IMR-90 (cell line): ENCODE data around the gene BMP7. TPM values are rescaled to one million over a fixed set of nuclear protein-coding genes. Genes with fewer than 3 reads are reported as not detected.

Source experiments
- ATAC-seq: fragments of 200-7000 bp; cut with Tn5 transposase; 2 replicates; pipeline ENCODE4 v1.9.1; 2020; ENCODE audit warnings: low read depth, mild to moderate bottlenecking, moderate library complexity
- BruUV-seq: library from RNA; stranded (reverse); fragments of 400-500 nt; replicated peaks from 2 replicates; lab custom pipeline; 2021; lab: Mats Ljungman, UMichigan
- CTCF ChIA-PET: fragments of 300-600 bp; formaldehyde crosslinking; extraction: SDS; loops from one replicate; lab custom pipeline; 2021; ENCODE audit warnings: antibody characterized with exemption; lab: Yijun Ruan, JAX
- POLR2A ChIA-PET: fragments of 300-600 bp; sonication (Branson Sonifier 250); formaldehyde crosslinking; loops from one replicate; lab custom pipeline; 2022; ENCODE audit warnings: antibody characterized with exemption; ENCODE audit not compliant: unreplicated experiment; lab: Charles Lee
- DNase-seq: peaks from one replicate; pipeline ENCODE4 v3.0.0; 2013
- H2AFZ ChIP-seq: replicated peaks from 2 replicates; pipeline ENCODE3; 2013; ENCODE audit warnings: low read length, mild to moderate bottlenecking; ENCODE audit not compliant: poor library complexity
- H2AK5ac ChIP-seq: 2 replicates; pipeline ENCODE4 v1.6.1; 2013; ENCODE audit warnings: low read depth, low read length, inconsistent platforms
- H2AK9ac ChIP-seq: replicated peaks from 2 replicates; pipeline ENCODE3; 2013; ENCODE audit warnings: mild to moderate bottlenecking, low read depth, low read length, moderate library complexity; ENCODE audit not compliant: poor library complexity
- H2BK120ac ChIP-seq: 2 replicates; pipeline ENCODE4 v1.6.1; 2013; ENCODE audit warnings: low read depth, low read length, inconsistent platforms
- H2BK15ac ChIP-seq: 3 replicates; pipeline ENCODE4 v1.6.1; 2013; ENCODE audit warnings: low read depth, low read length, inconsistent platforms
- H2BK20ac ChIP-seq: 2 replicates; pipeline ENCODE4 v1.6.1; 2013; ENCODE audit warnings: low read depth, mild to moderate bottlenecking, inconsistent platforms, low read length, moderate library complexity
- H2BK5ac ChIP-seq: 2 replicates; pipeline ENCODE4 v1.6.1; 2013; ENCODE audit warnings: mild to moderate bottlenecking, low read depth, low read length, inconsistent platforms; ENCODE audit not compliant: poor library complexity, severe bottlenecking
- H3K14ac ChIP-seq: replicated peaks from 2 replicates; pipeline ENCODE4 v1.6.1; 2013; ENCODE audit warnings: low read depth, low read length, inconsistent platforms
- H3K18ac ChIP-seq: 2 replicates; pipeline ENCODE4 v1.6.1; 2013; ENCODE audit warnings: low read depth, low read length, control low read depth
- H3K23ac ChIP-seq: 2 replicates; pipeline ENCODE4 v1.6.1; 2013; ENCODE audit warnings: low read depth, low read length, inconsistent platforms
- H3K27ac ChIP-seq: 2 replicates; pipeline ENCODE4 v1.5.1; 2013; ENCODE audit warnings: mild to moderate bottlenecking, control low read depth, low read length; ENCODE audit not compliant: insufficient read depth
- H3K27me3 ChIP-seq: 2 replicates; pipeline ENCODE4 v1.6.1; 2013; ENCODE audit warnings: low read length; ENCODE audit not compliant: control insufficient read depth, insufficient read depth
- H3K36me3 ChIP-seq: 2 replicates; pipeline ENCODE4 v1.6.1; 2013; ENCODE audit warnings: low read length, mixed read lengths; ENCODE audit not compliant: control insufficient read depth, insufficient read depth
- H3K4ac ChIP-seq: 2 replicates; pipeline ENCODE4 v1.6.1; 2013; ENCODE audit warnings: low read depth, low read length, inconsistent platforms
- H3K4me1 ChIP-seq: 2 replicates; pipeline ENCODE4 v1.6.1; 2013; ENCODE audit warnings: low read length, mixed read lengths; ENCODE audit not compliant: control insufficient read depth, insufficient read depth
- H3K4me2 ChIP-seq: 2 replicates; pipeline ENCODE4 v1.6.1; 2013; ENCODE audit warnings: low read depth, mild to moderate bottlenecking, control low read depth, low read length, moderate library complexity
- H3K4me3 ChIP-seq: 2 replicates; pipeline ENCODE4 v1.5.1; 2013; ENCODE audit warnings: low read depth, mild to moderate bottlenecking, control low read depth, low read length, moderate library complexity; ENCODE audit not compliant: insufficient read depth
- H3K56ac ChIP-seq: 2 replicates; pipeline ENCODE4 v1.6.1; 2013; ENCODE audit warnings: low read length, inconsistent platforms; ENCODE audit not compliant: insufficient read depth; ENCODE audit errors: extremely low read depth
- H3K79me1 ChIP-seq, 2 experiments: 2 replicates each; pipeline ENCODE4 v1.6.1; 2013; ENCODE audit warnings: low read length in 2 of 2, inconsistent platforms in 1 of 2, low read depth in 1 of 2
- H3K9ac ChIP-seq: 2 replicates; pipeline ENCODE4 v1.6.1; 2013; ENCODE audit warnings: low read depth, low read length, control low read depth
- H3K9me1 ChIP-seq: 2 replicates; pipeline ENCODE4 v1.6.1; 2013; ENCODE audit warnings: low read length, inconsistent platforms; ENCODE audit not compliant: insufficient read depth
- H3K9me3 ChIP-seq: 2 replicates; pipeline ENCODE4 v1.6.1; 2013; ENCODE audit warnings: low read length; ENCODE audit not compliant: control insufficient read depth, insufficient read depth
- H4K20me1 ChIP-seq: 2 replicates; pipeline ENCODE4 v1.6.1; 2013; ENCODE audit warnings: low read length, inconsistent platforms; ENCODE audit not compliant: insufficient read depth
- H4K5ac ChIP-seq: 2 replicates; pipeline ENCODE4 v1.6.1; 2013; ENCODE audit warnings: mild to moderate bottlenecking, low read depth, low read length, control low read depth
- H4K8ac ChIP-seq, 2 experiments: 2 replicates each; pipeline ENCODE4 v1.6.1; 2013; ENCODE audit warnings: low read depth in 2 of 2, low read length in 2 of 2, control low read depth in 1 of 2, inconsistent platforms in 1 of 2
- H4K91ac ChIP-seq: 2 replicates; pipeline ENCODE4 v1.6.1; 2013; ENCODE audit warnings: low read depth, low read length, inconsistent platforms; ENCODE audit not compliant: insufficient read depth
- BHLHE40 ChIP-seq: fragments of 150-350 bp; IDR thresholded peaks from 2 replicates; pipeline ENCODE4 v1.6.1; 2016; ENCODE audit warnings: mild to moderate bottlenecking, low read depth, low read length
- CHD1 ChIP-seq: IDR thresholded peaks from 2 replicates; pipeline ENCODE4 v1.6.1; 2012; ENCODE audit warnings: low read depth, low read length, improper control_type of control experiment
- NFE2L2 ChIP-seq: fragments of 150-350 bp; IDR thresholded peaks from 2 replicates; pipeline ENCODE4 v1.6.1; 2016; ENCODE audit warnings: low read depth, mild to moderate bottlenecking, low read length
- RAD21 ChIP-seq: IDR thresholded peaks from 2 replicates; pipeline ENCODE4 v1.6.1; 2012; ENCODE audit warnings: low read length, improper control_type of control experiment
- WGBS, 2 experiments: methylation state at CpG; one replicate each; pipeline versions ENCODE4 v1.1.5 to v1.1.7; 2013; ENCODE audit warnings: missing lambda C conversion rate in 2 of 2; ENCODE audit not compliant: insufficient read length in 1 of 2; ENCODE audit errors: extremely low coverage in 2 of 2; 5-methylcytosine and 5-hydroxymethylcytosine counted together
- dilution Hi-C: fragments of 300-500 bp; cut with HindIII; formaldehyde crosslinking; loops from one replicate; pipeline ENCODE4 v1.14.3; 2018; ENCODE audit warnings: low sequenced_read_pairs; ENCODE audit not compliant: unreplicated experiment
- in situ Hi-C: fragments of 300-500 bp; cut with MboI; formaldehyde crosslinking; loops from 3 replicates; pipeline ENCODE4 v1.14.3; 2019; ENCODE audit warnings: low sequenced_read_pairs, inconsistent platforms, mixed read lengths
- intact Hi-C: fragments of 100-400 bp; cut with micrococcal nuclease; formaldehyde crosslinking; loops from 2 replicates; pipeline ENCODE4 v1.10.0; 2022
- polyA plus RNA-seq, 3 experiments: library from polyadenylated mRNA; depleted of rRNA; stranded (reverse); fragments of >200 nt; gene quantifications; 2 replicates each; pipeline ENCODE4 v1.2.3, GENCODE V29; 2012; ENCODE audit warnings: low replicate concordance in 1 of 3
- total RNA-seq: library from RNA; depleted of rRNA; stranded (reverse); fragments of >200 nt; gene quantifications from 2 replicates; pipeline ENCODE4 v1.2.3, GENCODE V29; 2012

BMP7 gene
- total and polyA plus RNA-seq, 2 of the 4 experiments (the other 2 are of a cell fraction), result not detected

DNA sequence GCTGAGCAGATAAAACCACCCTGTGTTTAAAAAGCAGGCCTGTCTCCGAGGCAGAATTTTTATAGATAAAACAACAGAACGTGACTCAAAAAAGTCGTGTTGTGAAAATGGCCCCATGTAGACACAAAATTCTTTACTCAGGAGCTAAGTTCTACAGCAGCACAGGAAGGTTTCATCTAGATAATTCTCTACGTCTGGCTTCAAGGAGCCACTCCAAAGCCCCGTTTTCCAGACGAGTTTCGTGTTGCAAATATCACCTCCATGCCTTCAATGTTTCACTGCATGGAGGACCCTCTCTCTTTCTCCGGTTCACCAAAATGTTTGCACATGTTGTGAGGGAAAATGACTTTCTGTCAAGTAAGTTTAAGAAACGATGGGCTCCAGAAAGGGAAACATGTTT is 12.0 kb upstream of the BMP7 start:
- ChIA-PET POLR2A (no interaction called here), CTCF (no interaction called here)
- ATAC-seq (no peak), DNase-seq (no peak)
- H4K20me1 ChIP-seq, result no peaks in the 10 kb centered on the region; the same call in 1 of the 2 replicates
- H3K4me3 ChIP-seq, result no peak overlapping the region
- H2BK120ac ChIP-seq, result no peak overlapping the region
- no peak overlapping the region for H2BK20ac ChIP-seq
- H3K23ac ChIP-seq, result no peak overlapping the region
- TF ChIP-seq RAD21, result no peak
- TF ChIP-seq NFE2L2, result no peak
- TF ChIP-seq CHD1, result no peak
- TF ChIP-seq BHLHE40, result no peak
- H3K56ac ChIP-seq, result no peak overlapping the region
- no peak overlapping the region for H2BK15ac ChIP-seq
- no TSS peak for BruUV-seq
- H3K4ac ChIP-seq, result no peak overlapping the region
- H3K4me2 ChIP-seq, result no peak overlapping the region
- no peaks in the 10 kb centered on the region for H3K9me1 ChIP-seq
- H3K27ac ChIP-seq, result no peak overlapping the region
- no peaks in the 10 kb centered on the region for H3K4me1 ChIP-seq
- in situ Hi-C loops (no loop called here), dilution Hi-C loops (no loop called here), intact Hi-C loops (no loop called here)
- WGBS, 2 experiments, result no CpG with 5 or more reads among the region's 9 CpGs
- no peak overlapping the region for H3K14ac ChIP-seq
- H2AK9ac ChIP-seq, result no peak overlapping the region
- no peak overlapping the region for H2AK5ac ChIP-seq
- H4K5ac ChIP-seq, result no peak overlapping the region
- H3K18ac ChIP-seq, result no peak overlapping the region
- no peaks in the 10 kb centered on the region for H3K36me3 ChIP-seq
- H3K79me1 ChIP-seq, result no peaks in the 10 kb centered on the region
- no peak overlapping the region for H4K91ac ChIP-seq
- H3K27me3 ChIP-seq, result peaks cover 12% of the 10 kb centered on the region
- no peak overlapping the region for H2AFZ ChIP-seq
- no peak overlapping the region for H3K9ac ChIP-seq
- no peak overlapping the region for H4K8ac ChIP-seq
- no peak overlapping the region for H2BK5ac ChIP-seq
- no peaks in the 10 kb centered on the region for H3K9me3 ChIP-seq
